Choroid plexus epithelial cell (primary cell): ENCODE results near the gene NBL1.

Experiments
- DNase-seq: peaks from one replicate; pipeline ENCODE4 v3.0.0-alpha.2; 2010; ENCODE audit warnings: low read depth
- H3K4me3 ChIP-seq: 2 replicates; pipeline ENCODE4 v1.5.1; 2011; ENCODE audit warnings: low read depth, mild to moderate bottlenecking, control low read depth, low read length, moderate library complexity
- TF ChIP-seq, protein P1 (sequence below): conservative IDR thresholded peaks from 2 replicates; pipeline ENCODE4 v1.5.1; 2011; ENCODE audit warnings: low read depth, mild to moderate bottlenecking, control low read depth, inconsistent platforms, low read length, moderate library complexity

Gene NBL1

GRCh38 chr1:19661721-19662228 is 17.7 kb downstream of the NBL1 start:
- no peak overlapping the region for H3K4me3 ChIP-seq
- TF ChIP-seq, protein P1, sequence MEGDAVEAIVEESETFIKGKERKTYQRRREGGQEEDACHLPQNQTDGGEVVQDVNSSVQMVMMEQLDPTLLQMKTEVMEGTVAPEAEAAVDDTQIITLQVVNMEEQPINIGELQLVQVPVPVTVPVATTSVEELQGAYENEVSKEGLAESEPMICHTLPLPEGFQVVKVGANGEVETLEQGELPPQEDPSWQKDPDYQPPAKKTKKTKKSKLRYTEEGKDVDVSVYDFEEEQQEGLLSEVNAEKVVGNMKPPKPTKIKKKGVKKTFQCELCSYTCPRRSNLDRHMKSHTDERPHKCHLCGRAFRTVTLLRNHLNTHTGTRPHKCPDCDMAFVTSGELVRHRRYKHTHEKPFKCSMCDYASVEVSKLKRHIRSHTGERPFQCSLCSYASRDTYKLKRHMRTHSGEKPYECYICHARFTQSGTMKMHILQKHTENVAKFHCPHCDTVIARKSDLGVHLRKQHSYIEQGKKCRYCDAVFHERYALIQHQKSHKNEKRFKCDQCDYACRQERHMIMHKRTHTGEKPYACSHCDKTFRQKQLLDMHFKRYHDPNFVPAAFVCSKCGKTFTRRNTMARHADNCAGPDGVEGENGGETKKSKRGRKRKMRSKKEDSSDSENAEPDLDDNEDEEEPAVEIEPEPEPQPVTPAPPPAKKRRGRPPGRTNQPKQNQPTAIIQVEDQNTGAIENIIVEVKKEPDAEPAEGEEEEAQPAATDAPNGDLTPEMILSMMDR, result peak; percentile 63
- peak; percentile 69 for DNase-seq

GRCh38 chr1:19662313-19662712 is 18.2 kb downstream of the NBL1 start:
- no peak for DNase-seq
- H3K4me3 ChIP-seq, result no peak overlapping the region
- TF ChIP-seq, protein P1, result no peak

DNA sequence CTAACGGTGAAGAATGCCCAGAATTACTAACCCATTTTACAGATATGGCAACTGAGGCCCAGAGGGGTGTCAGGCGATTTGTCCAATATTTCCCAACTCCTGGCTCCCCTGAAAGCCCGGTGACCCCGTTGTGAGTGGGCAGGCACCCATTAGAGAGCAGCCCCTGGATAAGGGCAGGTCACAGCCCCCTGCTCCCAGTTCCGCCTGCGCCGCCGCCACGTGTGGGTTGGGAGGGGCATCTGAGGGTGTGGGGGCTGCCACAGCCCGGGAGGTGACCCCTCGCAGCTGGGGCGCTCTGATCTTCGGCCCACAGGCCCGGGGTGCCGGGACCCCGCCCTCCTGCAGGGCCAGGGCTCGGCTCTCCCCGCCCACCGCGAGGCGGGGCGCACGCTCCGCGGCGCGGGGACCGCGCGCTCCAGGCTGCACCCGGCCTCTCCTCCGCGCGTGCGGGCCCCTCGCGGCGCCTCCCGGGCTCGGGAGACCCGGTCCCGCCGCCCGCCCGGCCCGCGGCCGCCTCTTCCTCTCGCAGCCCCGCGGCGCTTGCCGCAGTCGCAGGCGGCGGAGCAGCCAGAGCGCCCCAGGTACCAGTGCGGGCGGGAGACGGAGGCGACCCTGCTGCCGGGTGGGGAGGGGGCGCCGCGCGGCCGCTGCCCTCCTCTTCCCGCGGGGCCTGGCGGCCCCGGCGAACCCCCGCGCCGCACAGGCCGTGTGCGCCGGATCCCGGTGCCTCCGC is 20.5 kb downstream of the NBL1 start, which contains the start of gene HTR6:
Gene HTR6, plus strand, starts transcription at position 423 of the 733 bp plus-strand sequence. CDS start 879 bp downstream, outside the sequence.
- peak within 1 kb of the TSS; percentile 14 for H3K4me3 ChIP-seq
- no peak for DNase-seq
- TF ChIP-seq, protein P1, result no peak

DNA sequence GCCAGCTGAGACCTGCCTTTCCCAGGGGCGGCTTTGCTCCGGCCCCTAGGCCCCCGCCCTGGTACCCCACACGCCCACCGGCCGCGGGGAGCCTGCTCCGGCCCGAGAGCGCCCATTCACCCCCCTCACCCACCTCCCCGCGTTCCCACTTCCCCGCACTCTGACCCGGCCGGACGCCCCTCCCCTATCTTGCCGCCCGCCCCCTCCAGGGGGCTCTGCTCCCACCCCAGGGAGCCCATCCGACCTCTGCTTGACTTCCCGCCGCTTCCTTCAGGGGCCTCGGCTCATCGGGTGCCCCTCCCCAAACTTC is 21.0 kb downstream of the NBL1 start:
- no peak overlapping the region for H3K4me3 ChIP-seq
- TF ChIP-seq, protein P1, result no peak
- no peak for DNase-seq

- TF ChIP-seq, protein P1, result no peak
- no peak overlapping the region for H3K4me3 ChIP-seq
- DNase-seq, result no peak
Observed at GRCh38 chr1:19665496-19666465, 21.7 kb downstream of the NBL1 start.

GRCh38 chr1:19668888-19669287 is 24.8 kb downstream of the NBL1 start:
- TF ChIP-seq, protein P1, result no peak
- DNase-seq, result no peak
- no peak overlapping the region for H3K4me3 ChIP-seq
